ENCODE results near the gene PCP4.

The PCP4 gene

GRCh38 chr21:39923476-39923875, 56.2 kb downstream of the PCP4 start:
- DNase-seq (ENCODE audit: low spot score), result no peak

- no peak for DNase-seq (ENCODE audit: low spot score)
Observed at GRCh38 chr21:39924577-39925308, 57.5 kb downstream of the PCP4 start.

- no peak for DNase-seq (ENCODE audit: low spot score)
Observed at GRCh38 chr21:39927304-39927886, 60.2 kb downstream of the PCP4 start.

- DNase-seq (ENCODE audit: low spot score), result no peak
Observed at GRCh38 chr21:39932335-39932734, 65.1 kb downstream of the PCP4 start.

GRCh38 chr21:39934895-39935294, 67.7 kb downstream of the PCP4 start:
- no peak for DNase-seq (ENCODE audit: low spot score)

- DNase-seq (ENCODE audit: low spot score), result no peak
Observed at GRCh38 chr21:39935716-39936115, 68.5 kb downstream of the PCP4 start.

- DNase-seq (ENCODE audit: low spot score), result no peak
Observed at GRCh38 chr21:39938086-39938625, 70.9 kb downstream of the PCP4 start.

- DNase-seq (ENCODE audit: low spot score), result no peak
Observed at GRCh38 chr21:39946199-39946598, 79.0 kb downstream of the PCP4 start.

- DNase-seq (ENCODE audit: low spot score), result no peak
Observed at GRCh38 chr21:39947031-39947430, 79.8 kb downstream of the PCP4 start.

- DNase-seq (ENCODE audit: low spot score), result no peak
Observed at GRCh38 chr21:39951183-39952101, 84.2 kb downstream of the PCP4 start.

- DNase-seq (ENCODE audit: low spot score), result no peak
Observed at GRCh38 chr21:39952265-39952664, 85.0 kb downstream of the PCP4 start.

GRCh38 chr21:39954570-39954969, 87.3 kb downstream of the PCP4 start:
- no peak for DNase-seq (ENCODE audit: low spot score)

GRCh38 chr21:39955326-39955725, 88.1 kb downstream of the PCP4 start:
- DNase-seq (ENCODE audit: low spot score), result no peak

GRCh38 chr21:39956586-39956985, 89.3 kb downstream of the PCP4 start:
- no peak for DNase-seq (ENCODE audit: low spot score)

- no peak for DNase-seq (ENCODE audit: low spot score)
Observed at GRCh38 chr21:39958731-39959130, 91.5 kb downstream of the PCP4 start.

GRCh38 chr21:39961251-39961650, 94.0 kb downstream of the PCP4 start:
- no peak for DNase-seq (ENCODE audit: low spot score)

- no peak for DNase-seq (ENCODE audit: low spot score)
Observed at GRCh38 chr21:39965026-39965425, 97.8 kb downstream of the PCP4 start.

- no peak for DNase-seq (ENCODE audit: low spot score)
Observed at GRCh38 chr21:39966786-39967185, 99.5 kb downstream of the PCP4 start.

GRCh38 chr21:39968010-39968409, 100.8 kb downstream of the PCP4 start:
- no peak for DNase-seq (ENCODE audit: low spot score)

- no peak for DNase-seq (ENCODE audit: low spot score)
Observed at GRCh38 chr21:39969691-39970364, 102.6 kb downstream of the PCP4 start.

- DNase-seq (ENCODE audit: low spot score), result no peak
Observed at GRCh38 chr21:39971956-39972355, 104.7 kb downstream of the PCP4 start.

GRCh38 chr21:39972471-39972870, 105.2 kb downstream of the PCP4 start:
- no peak for DNase-seq (ENCODE audit: low spot score)

Measured in COLO829 (cell line).